MM.1S (cell line): ENCODE data around the gene SMPD2.
A peak's percentile ranks its signal among the peaks of the same experiment; 100 is the strongest.

Experiments used
- DNase-seq: peaks from one replicate; pipeline ENCODE4 v3.0.0-alpha.2; 2015
- H2AFZ ChIP-seq: fragments of 300-600 bp; sonication (generic); 2 replicates; pipeline ENCODE4 v1.6.0; 2016; ENCODE audit warnings: antibody characterized with exemption, low read length
- H3F3A ChIP-seq: fragments of 300-600 bp; sonication (generic); 2 replicates; pipeline ENCODE4 v1.6.1; 2016; ENCODE audit warnings: mild to moderate bottlenecking, antibody characterized with exemption, low read length, moderate library complexity, mixed read lengths; ENCODE audit not compliant: insufficient read depth
- H3K27ac ChIP-seq: fragments of 300-600 bp; sonication (generic); 2 replicates; pipeline ENCODE4 v1.5.1; 2016; ENCODE audit warnings: mild to moderate bottlenecking, low read length
- H3K27me3 ChIP-seq: fragments of 300-600 bp; sonication (generic); replicated peaks from 2 replicates; pipeline ENCODE4 v1.6.0; 2016; ENCODE audit warnings: low read length; ENCODE audit not compliant: insufficient read depth
- H3K36me3 ChIP-seq: fragments of 300-600 bp; sonication (generic); replicated peaks from 2 replicates; pipeline ENCODE4 v1.6.1; 2016; ENCODE audit warnings: mild to moderate bottlenecking, low read length, mixed read lengths; ENCODE audit not compliant: insufficient read depth
- H3K4me1 ChIP-seq: fragments of 300-600 bp; sonication (generic); 2 replicates; pipeline ENCODE4 v1.6.1; 2016; ENCODE audit warnings: low read length, mixed read lengths
- H3K4me2 ChIP-seq: fragments of 300-600 bp; sonication (generic); 2 replicates; pipeline ENCODE4 v1.6.0; 2016; ENCODE audit warnings: low read depth, low read length
- H3K4me3 ChIP-seq: fragments of 300-600 bp; sonication (generic); 2 replicates; pipeline ENCODE4 v1.5.1; 2016; ENCODE audit warnings: low read length, mixed read lengths
- H3K79me2 ChIP-seq: fragments of 300-600 bp; sonication (generic); 2 replicates; pipeline ENCODE4 v1.6.1; 2016; ENCODE audit warnings: mixed run types, low read length, mixed read lengths
- H3K9ac ChIP-seq: fragments of 300-600 bp; sonication (generic); 2 replicates; pipeline ENCODE4 v1.6.1; 2016; ENCODE audit warnings: low read length, mixed read lengths
- H3K9me2 ChIP-seq: fragments of 300-600 bp; sonication (generic); replicated peaks from 2 replicates; pipeline ENCODE4 v1.6.1; 2016; ENCODE audit warnings: mild to moderate bottlenecking, low read length, mixed read lengths; ENCODE audit not compliant: insufficient read depth
- H3K9me3 ChIP-seq: fragments of 300-600 bp; sonication (generic); replicated peaks from 2 replicates; pipeline ENCODE4 v1.6.1; 2016; ENCODE audit warnings: mild to moderate bottlenecking, low read length, mixed read lengths; ENCODE audit not compliant: insufficient read depth
- H4K20me1 ChIP-seq: fragments of 300-600 bp; sonication (generic); 2 replicates; pipeline ENCODE4 v1.6.1; 2016; ENCODE audit warnings: mild to moderate bottlenecking, low read length, moderate library complexity, mixed read lengths; ENCODE audit not compliant: insufficient read depth
- CTCF ChIP-seq: fragments of 300-600 bp; sonication (generic); IDR thresholded peaks from 2 replicates; pipeline ENCODE4 v1.5.1; 2016; ENCODE audit warnings: antibody characterized with exemption, low read length, mixed read lengths
- EZH2 ChIP-seq: fragments of 300-600 bp; sonication (generic); optimal IDR thresholded peaks from 2 replicates; pipeline ENCODE3; 2017; ENCODE audit warnings: low read depth, mild to moderate bottlenecking, antibody characterized with exemption, low read length, mixed read lengths
- EZH2phosphoT487 ChIP-seq: fragments of 300-600 bp; sonication (generic); IDR thresholded peaks from 2 replicates; pipeline ENCODE4 v1.6.1; 2018; ENCODE audit warnings: antibody characterized with exemption, low read length

The SMPD2 gene

DNA sequence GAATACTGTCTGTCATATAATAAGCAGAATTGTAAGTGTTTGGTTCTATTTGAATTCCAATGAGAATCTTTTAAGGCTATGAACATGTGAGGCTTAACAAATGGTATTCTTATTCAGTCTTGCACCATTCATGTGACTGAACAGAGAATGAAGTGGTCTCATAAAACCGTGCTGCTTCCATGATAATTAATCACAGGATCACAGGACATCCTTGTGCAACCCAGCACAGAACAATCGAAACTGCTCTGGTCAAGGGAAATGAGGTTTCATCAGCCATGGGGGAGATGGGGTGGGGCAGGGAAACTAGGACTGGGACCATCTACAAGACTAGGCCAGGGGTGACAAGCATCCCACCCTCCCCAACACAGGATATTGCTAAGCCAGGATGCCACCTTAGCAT lies 6.1 kb upstream of the SMPD2 start:
- H3K9me3 ChIP-seq = no peaks in the 10 kb centered on the region
- H3K79me2 ChIP-seq = no peaks in the 10 kb centered on the region
- H3K4me3 ChIP-seq = no peak overlapping the region
- H2AFZ ChIP-seq = no peak overlapping the region
- H3K36me3 ChIP-seq = no peaks in the 10 kb centered on the region
- no peak overlapping the region for H3K9ac ChIP-seq
- no peaks in the 10 kb centered on the region for H3F3A ChIP-seq
- no peaks in the 10 kb centered on the region for H3K27me3 ChIP-seq
- H4K20me1 ChIP-seq = no peaks in the 10 kb centered on the region
- DNase-seq = no peak
- H3K9me2 ChIP-seq = no peaks in the 10 kb centered on the region
- TF ChIP-seq EZH2phosphoT487 (no peak), EZH2 (no peak), CTCF (no peak)
- H3K4me2 ChIP-seq = no peak overlapping the region
- no peaks in the 10 kb centered on the region for H3K4me1 ChIP-seq
- no peak overlapping the region for H3K27ac ChIP-seq

DNA sequence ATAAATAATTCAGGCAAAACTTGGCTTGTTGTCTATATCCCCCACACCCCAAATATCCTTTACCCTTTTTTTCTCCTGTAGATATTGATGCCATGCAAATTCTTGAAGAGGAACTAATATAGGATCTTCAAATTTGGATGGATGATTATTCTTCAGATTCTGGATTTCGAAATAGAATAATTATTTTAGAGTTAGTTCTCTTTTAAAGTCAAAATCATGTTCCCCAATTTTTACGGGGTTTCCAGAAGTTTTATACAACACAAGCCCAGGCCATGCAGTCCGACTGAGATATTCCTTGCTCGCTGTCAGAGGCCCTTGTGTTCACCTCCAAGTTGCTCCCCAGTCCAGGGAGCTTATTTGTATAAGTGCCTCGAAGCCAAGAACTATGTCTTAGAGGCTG lies 4.5 kb upstream of the SMPD2 start:
- Histone ChIP-seq H3K27me3 (no peaks in the 10 kb centered on the region), H3K79me2 (peaks cover 2% of the 10 kb centered on the region), H3F3A (no peaks in the 10 kb centered on the region), H3K9me2 (no peaks in the 10 kb centered on the region), H3K9ac (no peak overlapping the region), H4K20me1 (no peaks in the 10 kb centered on the region), H3K9me3 (no peaks in the 10 kb centered on the region), H3K4me3 (no peak overlapping the region), H3K27ac (no peak overlapping the region), H2AFZ (no peak overlapping the region), H3K4me1 (no peaks in the 10 kb centered on the region), H3K4me2 (no peak overlapping the region), H3K36me3 (no peaks in the 10 kb centered on the region)
- DNase-seq = no peak
- TF ChIP-seq EZH2 = no peak
- TF ChIP-seq CTCF = no peak
- no peak for TF ChIP-seq EZH2phosphoT487

DNA sequence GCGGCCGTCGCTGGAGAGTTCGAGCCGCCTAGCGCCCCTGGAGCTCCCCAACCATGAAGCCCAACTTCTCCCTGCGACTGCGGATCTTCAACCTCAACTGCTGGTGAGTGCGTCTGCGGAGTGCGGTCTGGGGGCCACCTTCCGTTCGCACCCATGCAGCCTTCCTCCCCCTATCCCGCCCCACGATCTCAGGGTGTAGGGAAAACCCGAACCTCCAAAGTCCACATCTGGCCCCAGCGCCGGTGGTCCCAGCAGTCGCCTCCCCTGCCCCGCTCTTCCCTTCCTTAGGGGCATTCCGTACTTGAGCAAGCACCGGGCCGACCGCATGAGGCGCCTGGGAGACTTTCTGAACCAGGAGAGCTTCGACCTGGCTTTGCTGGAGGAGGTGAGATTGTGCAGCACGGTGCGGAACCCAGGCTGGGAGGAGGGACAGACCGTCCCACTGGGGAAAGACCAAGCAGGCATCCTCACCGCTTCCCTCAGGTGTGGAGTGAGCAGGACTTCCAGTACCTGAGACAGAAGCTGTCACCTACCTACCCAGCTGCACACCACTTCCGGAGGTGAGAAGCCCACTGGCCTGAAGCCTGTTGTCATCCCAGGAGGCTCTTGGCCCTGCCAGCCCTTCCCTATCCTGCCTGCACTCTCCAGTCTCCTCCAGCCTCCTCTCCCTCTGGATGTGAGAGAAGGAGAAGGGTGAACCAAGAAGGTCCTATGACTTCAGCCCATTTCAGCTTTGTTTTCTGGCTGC lies 719 bp downstream of the SMPD2 start:
- peak overlapping the region; percentile 85 for H2AFZ ChIP-seq
- peak overlapping the region; percentile 52; the same call in 1 of the 2 replicates for H3K27ac ChIP-seq
- DNase-seq = peak; percentile 31
- H3K9ac ChIP-seq = peak overlapping the region; percentile 90
- peak overlapping the region; percentile 94 for H3K4me2 ChIP-seq
- peaks cover 6% of the 10 kb centered on the region; the same call in 1 of the 2 replicates for H3F3A ChIP-seq
- no peaks in the 10 kb centered on the region for H3K9me3 ChIP-seq
- H3K9me2 ChIP-seq = no peaks in the 10 kb centered on the region
- peaks cover 22% of the 10 kb centered on the region for H3K79me2 ChIP-seq
- no peaks in the 10 kb centered on the region for H3K27me3 ChIP-seq
- H3K4me3 ChIP-seq = peak overlapping the region; percentile 88
- no peaks in the 10 kb centered on the region for H4K20me1 ChIP-seq
- TF ChIP-seq EZH2phosphoT487 = no peak
- no peak for TF ChIP-seq EZH2
- no peak for TF ChIP-seq CTCF
- H3K36me3 ChIP-seq = no peaks in the 10 kb centered on the region; the same call in 1 of the 2 replicates
- H3K4me1 ChIP-seq = 0 out of 2 replicates have a peak, but pooled peaks cover 6% of the 10 kb centered on the region
